Caco-2 (cell line): Measurements from ENCODE around the gene ZNF407. TPM values are rescaled to one million over a fixed set of nuclear protein-coding genes. Genes with fewer than 3 reads are reported as not detected.

Source experiments
- BruUV-seq: library from RNA; stranded (reverse); fragments of 400-500 nt; replicated peaks from 2 replicates; lab custom pipeline; 2021; lab: Mats Ljungman, UMichigan
- CTCF ChIA-PET: fragments of 300-600 bp; sonication (Branson Sonifier 250); formaldehyde crosslinking; loops from one replicate; lab custom pipeline; 2022; ENCODE audit warnings: antibody characterized with exemption; lab: Charles Lee
- POLR2A ChIA-PET: fragments of 300-600 bp; sonication (Branson Sonifier 250); formaldehyde crosslinking; loops from one replicate; lab custom pipeline; 2022; ENCODE audit warnings: antibody characterized with exemption; lab: Charles Lee
- DNase-seq, 2 experiments: peaks; one replicate each; pipeline versions ENCODE4 v3.0.0 to v3.0.0-alpha.2; 2020 to 2022
- H3K27me3 ChIP-seq: replicated peaks from 2 replicates; pipeline ENCODE4 v1.6.0; 2011; ENCODE audit warnings: low read length; ENCODE audit not compliant: control insufficient read depth, insufficient read depth
- H3K36me3 ChIP-seq: 2 replicates; pipeline ENCODE4 v1.5.1; 2011; ENCODE audit warnings: low read length; ENCODE audit not compliant: control insufficient read depth, insufficient read depth
- H3K4me1 ChIP-seq: fragments of 250-450 bp; sonication (Bioruptor Pico); 2 replicates; pipeline ENCODE4 v1.5.1; 2020; ENCODE audit warnings: mild to moderate bottlenecking
- H3K4me3 ChIP-seq: 2 replicates; pipeline ENCODE4 v1.5.1; 2011; ENCODE audit warnings: low read depth, mild to moderate bottlenecking, control low read depth, low read length
- H3K9me3 ChIP-seq: fragments of 250-450 bp; sonication (Bioruptor Pico); 2 replicates; pipeline ENCODE4 v1.5.1; 2020; ENCODE audit warnings: mild to moderate bottlenecking, moderate library complexity
- H3K27ac Mint-ChIP-seq: one replicate; pipeline ENCODE4 v1.8.0; 2022; ENCODE audit warnings: mixed read lengths; ENCODE audit not compliant: unreplicated experiment
- H3K27me3 Mint-ChIP-seq: one replicate; pipeline ENCODE4 v1.8.0; 2022; ENCODE audit warnings: mixed read lengths; ENCODE audit not compliant: insufficient read depth, unreplicated experiment
- H3K36me3 Mint-ChIP-seq: one replicate; pipeline ENCODE4 v1.8.0; 2022; ENCODE audit warnings: mild to moderate bottlenecking, mixed read lengths; ENCODE audit not compliant: insufficient read depth, unreplicated experiment
- H3K4me1 Mint-ChIP-seq: one replicate; pipeline ENCODE4 v1.8.0; 2022; ENCODE audit warnings: low read depth, mixed read lengths; ENCODE audit not compliant: unreplicated experiment
- H3K4me3 Mint-ChIP-seq: one replicate; pipeline ENCODE4 v1.8.0; 2022; ENCODE audit warnings: mild to moderate bottlenecking, moderate library complexity, mixed read lengths; ENCODE audit not compliant: unreplicated experiment
- H3K9me3 Mint-ChIP-seq: one replicate; pipeline ENCODE4 v1.8.0; 2022; ENCODE audit warnings: mixed read lengths; ENCODE audit not compliant: unreplicated experiment
- CTCF ChIP-seq, 2 experiments: fragments of 200-600 bp in 1 of 2; IDR thresholded peaks; 1 replicate in 1 of 2; 2 replicates in 1 of 2; pipeline versions ENCODE4 v1.5.1 to v1.8.0; 2011 to 2022; ENCODE audit warnings: antibody characterized with exemption in 1 of 2, control low read depth in 1 of 2, inconsistent platforms in 1 of 2, low read depth in 1 of 2, low read length in 1 of 2, mild to moderate bottlenecking in 1 of 2, moderate library complexity in 1 of 2; ENCODE audit not compliant: insufficient read depth in 1 of 2, severe bottlenecking in 1 of 2, unreplicated experiment in 1 of 2
- intact Hi-C: fragments of 100-400 bp; cut with micrococcal nuclease; formaldehyde crosslinking; loops from one replicate; pipeline ENCODE4 v1.10.0; 2022; ENCODE audit not compliant: unreplicated experiment
- total RNA-seq: library from RNA; stranded (reverse); gene quantifications from 2 replicates; pipeline ENCODE4 v1.2.3, GENCODE V29; 2022

Gene ZNF407
- total RNA-seq, 1 experiment from 2014 or later, result 4.7 TPM

DNA sequence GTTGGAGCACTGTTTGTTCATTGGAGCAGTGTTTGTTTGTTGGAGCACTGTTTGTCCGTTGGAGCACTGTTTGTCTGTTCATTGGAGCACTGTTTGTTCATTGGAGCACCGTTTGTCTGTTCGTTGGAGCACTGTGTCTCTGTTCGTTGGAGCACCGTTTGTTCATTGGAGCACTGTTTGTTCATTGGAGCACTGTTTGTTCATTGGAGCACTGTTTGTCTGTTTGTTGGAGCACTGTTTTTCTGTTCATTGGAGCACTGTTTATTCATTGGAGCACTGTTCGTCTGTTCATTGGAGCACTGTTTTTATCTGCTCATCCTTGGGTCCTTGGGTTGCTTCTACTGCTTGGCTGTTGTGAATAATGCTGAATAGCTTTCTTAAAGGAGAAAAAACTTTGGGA lies 74.7 kb downstream of the ZNF407 start:
- Histone ChIP-seq H3K4me3 (no peak overlapping the region), H3K9me3 (no peaks in the 10 kb centered on the region), H3K36me3 (no peaks in the 10 kb centered on the region), H3K27me3 (no peaks in the 10 kb centered on the region), H3K4me1 (no peaks in the 10 kb centered on the region)
- CTCF ChIA-PET, result no interaction called here
- no peaks in the 10 kb centered on the region for H3K4me1 Mint-ChIP-seq
- peaks cover 4% of the 10 kb centered on the region for H3K36me3 Mint-ChIP-seq
- no peak for TF ChIP-seq CTCF (IDR thresholded peaks at IDR 0.05; ENCODE audit: insufficient read depth in 1 of 2, low read depth in 1 of 2, low read length in 1 of 2, severe bottlenecking in 1 of 2, unreplicated experiment in 1 of 2)
- no peaks in the 10 kb centered on the region for H3K9me3 Mint-ChIP-seq
- BruUV-seq, result no TSS peak
- no peak overlapping the region for H3K4me3 Mint-ChIP-seq
- no peak for DNase-seq
- no peaks in the 10 kb centered on the region for H3K27me3 Mint-ChIP-seq
- no peak overlapping the region for H3K27ac Mint-ChIP-seq
- POLR2A ChIA-PET, result no interaction called here
- intact Hi-C loops, result no loop called here

- no peak for DNase-seq
Observed at GRCh38 chr18:74674487-74674886, 76.8 kb downstream of the ZNF407 start.

GRCh38 chr18:74679006-74679678 lies 81.5 kb downstream of the ZNF407 start:
- DNase-seq, result no peak
- Histone ChIP-seq H3K4me3 (no peak overlapping the region), H3K27me3 (no peaks in the 10 kb centered on the region), H3K36me3 (no peaks in the 10 kb centered on the region), H3K4me1 (no peaks in the 10 kb centered on the region), H3K9me3 (no peaks in the 10 kb centered on the region)
- TF ChIP-seq CTCF (IDR thresholded peaks at IDR 0.05; ENCODE audit: insufficient read depth in 1 of 2, low read depth in 1 of 2, low read length in 1 of 2, severe bottlenecking in 1 of 2, unreplicated experiment in 1 of 2), result no peak
- H3K4me3 Mint-ChIP-seq, result no peak overlapping the region
- CTCF ChIA-PET, result no interaction called here
- H3K27me3 Mint-ChIP-seq, result no peaks in the 10 kb centered on the region
- BruUV-seq, result no TSS peak
- H3K27ac Mint-ChIP-seq, result no peak overlapping the region
- H3K36me3 Mint-ChIP-seq, result peaks cover 4% of the 10 kb centered on the region
- H3K9me3 Mint-ChIP-seq, result no peaks in the 10 kb centered on the region
- no peaks in the 10 kb centered on the region for H3K4me1 Mint-ChIP-seq
- POLR2A ChIA-PET, result no interaction called here
- intact Hi-C loops, result no loop called here

More at GRCh38 chr18:74674487-74674886, 76.8 kb downstream of the ZNF407 start:
- Histone ChIP-seq H3K4me3 (no peak overlapping the region), H3K27me3 (no peaks in the 10 kb centered on the region), H3K9me3 (no peaks in the 10 kb centered on the region), H3K36me3 (no peaks in the 10 kb centered on the region), H3K4me1 (no peaks in the 10 kb centered on the region)
- ChIA-PET CTCF (no interaction called here), POLR2A (no interaction called here)
- no peak for TF ChIP-seq CTCF (IDR thresholded peaks at IDR 0.05; ENCODE audit: insufficient read depth in 1 of 2, low read depth in 1 of 2, low read length in 1 of 2, severe bottlenecking in 1 of 2, unreplicated experiment in 1 of 2)
- Mint-ChIP-seq H3K9me3 (no peaks in the 10 kb centered on the region), H3K4me1 (no peaks in the 10 kb centered on the region), H3K27me3 (no peaks in the 10 kb centered on the region), H3K4me3 (no peak overlapping the region), H3K27ac (no peak overlapping the region), H3K36me3 (peaks cover 4% of the 10 kb centered on the region)
- BruUV-seq, result no TSS peak
- intact Hi-C loops, result no loop called here
